Immature natural killer cell (primary cell): ENCODE measurements around the gene CNIH1. TPM values are rescaled to one million over a fixed set of nuclear protein-coding genes. Genes with fewer than 3 reads are reported as not detected.
"Not testable (repeated sequence)": the region's sequence is repeated elsewhere in the genome, so short reads cannot be mapped to it uniquely, and the experiment has no call there.

ENCODE experiments used
- DNase-seq, 3 donors: peaks; one replicate each; pipeline ENCODE4 v3.0.0; 2022; ENCODE audit warnings: mixed read lengths in 1 of 3
- H3K27ac Mint-ChIP-seq, 6 donors: one replicate each; pipeline ENCODE4 v1.8.0; 2020; ENCODE audit warnings: mixed read lengths in 6 of 6, mild to moderate bottlenecking in 5 of 6, inconsistent platforms in 4 of 6, moderate library complexity in 3 of 6
- H3K27me3 Mint-ChIP-seq, 3 donors: one replicate each; pipeline ENCODE4 v1.8.0; 2020 to 2021; ENCODE audit warnings: low read depth in 3 of 3, mild to moderate bottlenecking in 3 of 3, mixed read lengths in 3 of 3, moderate library complexity in 3 of 3, inconsistent platforms in 1 of 3
- H3K36me3 Mint-ChIP-seq, 3 donors: one replicate each; pipeline ENCODE4 v1.8.0; 2020; ENCODE audit warnings: mixed read lengths in 3 of 3, inconsistent platforms in 2 of 3, mild to moderate bottlenecking in 2 of 3
- H3K4me1 Mint-ChIP-seq, 2 donors: one replicate each; pipeline ENCODE4 v1.8.0; 2020; ENCODE audit warnings: inconsistent platforms in 2 of 2, mild to moderate bottlenecking in 2 of 2, mixed read lengths in 2 of 2, moderate library complexity in 1 of 2
- H3K4me3 Mint-ChIP-seq, 5 donors: one replicate each; pipeline ENCODE4 v1.8.0; 2020; ENCODE audit warnings: mild to moderate bottlenecking in 5 of 5, mixed read lengths in 5 of 5, inconsistent platforms in 3 of 5, moderate library complexity in 3 of 5
- H3K9me3 Mint-ChIP-seq, 6 donors: one replicate each; pipeline ENCODE4 v1.8.0; 2020; ENCODE audit warnings: mild to moderate bottlenecking in 6 of 6, mixed read lengths in 6 of 6, inconsistent platforms in 4 of 6, moderate library complexity in 3 of 6
- polyA plus RNA-seq, 3 donors: library from polyadenylated mRNA; unstranded; fragments of 300-500 nt; fragmentation: Illumina TruSeq; gene quantifications; one replicate each; pipeline ENCODE4 v1.2.3, GENCODE V29; 2021

Gene CNIH1
- polyA plus RNA-seq, 3 donors from 2014 or later: 59.7 to 101 (median 61.8) TPM

DNA sequence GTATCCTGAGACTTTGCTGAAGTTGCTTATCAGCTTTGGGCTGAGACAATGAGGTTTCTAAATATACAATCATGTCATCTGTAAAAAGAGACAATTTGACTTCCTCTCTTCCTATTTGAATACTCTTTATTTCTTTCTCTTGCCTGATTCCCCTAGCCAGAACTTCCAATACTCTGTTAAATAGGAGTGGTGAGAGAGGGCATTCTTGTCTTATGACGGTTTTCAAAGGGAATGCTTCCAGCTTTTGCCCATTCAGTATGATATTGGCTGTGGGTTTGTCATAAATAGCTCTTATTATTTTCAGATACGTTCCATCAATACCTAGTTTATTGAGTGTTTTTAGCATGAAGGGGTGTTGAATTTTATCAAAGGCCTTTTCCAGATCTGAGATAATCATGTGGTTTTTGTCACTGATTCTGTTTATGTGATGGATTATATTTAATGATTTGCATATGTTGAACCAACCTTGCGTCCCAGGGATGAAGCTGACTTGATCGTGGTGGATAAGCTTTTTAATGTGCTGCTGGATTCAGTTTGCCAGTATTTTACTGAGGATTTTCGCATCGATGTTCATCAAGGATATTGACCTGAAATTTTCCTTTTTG, 37.7 kb downstream of the CNIH1 start:
- H3K27me3 Mint-ChIP-seq, H3K4me3 Mint-ChIP-seq, H3K9me3 Mint-ChIP-seq, H3K27ac Mint-ChIP-seq, DNase-seq, H3K4me1 Mint-ChIP-seq: not testable (repeated sequence)
- peaks cover 0 to 21% (median 0%) of the 10 kb centered on the region in 3 donors for H3K36me3 Mint-ChIP-seq

DNA sequence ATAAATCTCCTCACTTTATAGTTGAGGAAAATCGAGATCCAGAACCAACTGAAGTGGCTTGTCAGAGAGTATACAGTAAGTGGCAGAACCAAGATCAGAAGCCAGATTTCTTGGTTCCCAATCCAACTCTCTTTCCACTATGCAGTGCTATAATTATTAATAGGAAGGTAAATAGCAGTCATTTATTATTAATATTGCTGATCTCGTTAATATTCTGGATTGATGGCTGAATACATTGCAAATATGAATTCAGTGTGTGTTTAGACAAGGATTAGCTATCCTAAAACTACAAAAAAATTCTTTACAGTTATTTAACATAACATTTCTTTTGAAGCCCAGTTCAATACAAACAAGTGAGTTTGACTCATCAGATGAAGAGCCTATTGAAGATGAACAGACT, 41.6 kb downstream of the CNIH1 start:
- H3K36me3 Mint-ChIP-seq: peaks cover 0 to 7% (median 0%) of the 10 kb centered on the region in 3 donors
- H3K27me3 Mint-ChIP-seq: peaks cover 3 to 8% (median 5%) of the 10 kb centered on the region in 3 donors
- H3K4me1 Mint-ChIP-seq: peaks cover 14 to 19% of the 10 kb centered on the region in 2 donors
- no peak for DNase-seq
- no peak overlapping the region for H3K27ac Mint-ChIP-seq
- H3K4me3 Mint-ChIP-seq: peak overlapping the region in 1 of 5 donors; percentile 38
- no peaks in the 10 kb centered on the region for H3K9me3 Mint-ChIP-seq

DNA sequence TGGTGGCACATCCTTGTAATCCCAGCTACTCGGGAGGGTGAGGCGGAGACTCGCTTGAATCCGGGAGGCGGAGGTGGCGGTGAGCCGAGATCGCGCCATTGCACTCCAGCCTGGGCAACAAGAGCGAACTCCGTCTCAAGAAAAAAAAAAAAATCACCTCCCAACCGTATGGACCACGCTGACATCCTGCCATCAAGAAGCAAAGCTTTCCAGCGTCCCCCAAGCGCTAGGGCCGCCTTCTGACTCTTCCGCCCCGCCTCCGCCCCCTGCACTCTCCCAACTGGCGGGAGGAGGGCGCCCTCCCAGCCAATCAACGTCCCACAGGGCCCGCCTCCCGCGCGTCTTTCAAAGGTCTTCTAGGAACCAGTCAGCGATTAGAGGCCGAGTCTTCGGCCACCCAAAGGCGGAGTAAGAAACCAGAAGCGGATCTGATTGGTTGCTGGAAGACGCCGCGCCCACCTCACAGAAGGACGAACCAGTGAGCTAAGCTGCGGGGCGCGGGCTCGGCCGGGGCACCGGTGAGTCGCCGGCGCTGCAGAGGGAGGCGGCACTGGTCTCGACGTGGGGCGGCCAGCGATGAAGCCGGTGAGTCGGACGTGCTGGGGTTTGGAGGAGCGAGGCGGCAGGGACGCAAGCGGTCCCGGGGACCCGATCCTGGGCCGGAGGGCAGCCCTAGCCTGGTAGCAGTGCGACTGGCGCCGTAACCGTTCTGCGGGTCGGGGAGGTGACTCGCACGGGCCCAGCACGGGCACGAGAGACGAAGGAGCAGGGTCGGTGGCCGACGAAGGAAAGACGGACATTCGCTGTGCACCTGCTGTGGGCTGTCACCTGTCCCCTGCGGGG, 44.5 kb downstream of the CNIH1 start, which contains the start of gene CDKN3:
CDKN3 (plus strand) TSS at position 515 of the 843 bp plus-strand sequence; CDS start at position 577, 62 bp downstream.
- Mint-ChIP-seq H3K4me1 (peaks cover 14 to 19% of the 10 kb centered on the region in 2 donors), H3K4me3 (peak within 1 kb of the TSS; percentile 79 to 93 (median 89)), H3K27ac (peak within 1 kb of the TSS; percentile 29 to 89 (median 74)), H3K36me3 (no peaks in the 10 kb centered on the region), H3K9me3 (no peaks in the 10 kb centered on the region), H3K27me3 (peaks cover 3 to 9% (median 9%) of the 10 kb centered on the region in 3 donors)
- peak; percentile 98 to 99 (median 98) for DNase-seq

DNA sequence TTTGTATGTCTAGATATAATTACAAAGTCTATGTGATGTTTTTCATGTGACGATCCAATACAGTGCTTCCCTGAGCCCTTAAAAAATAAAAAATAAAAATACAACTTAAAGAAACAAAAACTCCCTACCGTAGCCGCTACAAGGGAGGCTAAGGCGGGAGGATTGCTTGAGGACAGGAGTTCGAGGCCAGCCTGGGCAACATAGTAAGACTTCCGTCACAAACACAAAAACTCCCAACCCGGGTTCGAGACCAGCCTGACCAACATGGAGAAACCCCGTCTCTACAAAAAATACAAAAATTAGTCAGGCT, 45.0 kb downstream of the CNIH1 start:
- peaks cover 3 to 10% (median 10%) of the 10 kb centered on the region in 3 donors for H3K27me3 Mint-ChIP-seq
- no peaks in the 10 kb centered on the region for H3K36me3 Mint-ChIP-seq
- H3K4me3 Mint-ChIP-seq: peak overlapping the region; percentile 79 to 93 (median 89)
- DNase-seq: no peak
- H3K9me3 Mint-ChIP-seq: no peaks in the 10 kb centered on the region
- H3K4me1 Mint-ChIP-seq: peaks cover 14 to 19% of the 10 kb centered on the region in 2 donors
- H3K27ac Mint-ChIP-seq: peak overlapping the region; percentile 29 to 89 (median 74)

DNA sequence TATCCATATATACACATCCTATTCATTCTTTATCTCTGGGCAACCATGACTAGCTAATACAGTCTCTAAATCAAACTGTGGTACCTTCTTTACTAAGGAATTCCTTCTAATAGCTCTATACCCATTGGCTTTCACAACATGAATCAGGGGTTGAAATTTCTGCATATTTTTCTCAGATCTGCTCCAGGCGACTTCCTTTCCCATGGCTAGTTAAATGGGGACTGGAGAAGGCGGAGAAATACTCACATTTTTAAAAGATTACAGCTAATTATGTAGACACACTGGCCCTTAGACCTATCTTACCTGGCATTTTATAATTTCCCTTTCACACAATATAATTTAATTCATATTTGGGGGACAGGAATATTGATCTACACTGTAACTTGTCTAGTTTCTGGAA, 45.5 kb downstream of the CNIH1 start:
- Mint-ChIP-seq H3K4me3 (peak overlapping the region in 3 of 5 donors; percentile 11 to 57 (median 33)), H3K4me1 (peaks cover 14 to 19% of the 10 kb centered on the region in 2 donors), H3K36me3 (no peaks in the 10 kb centered on the region), H3K9me3 (no peaks in the 10 kb centered on the region), H3K27ac (no peak overlapping the region), H3K27me3 (peaks cover 3 to 13% (median 10%) of the 10 kb centered on the region in 3 donors)
- DNase-seq: no peak

DNA sequence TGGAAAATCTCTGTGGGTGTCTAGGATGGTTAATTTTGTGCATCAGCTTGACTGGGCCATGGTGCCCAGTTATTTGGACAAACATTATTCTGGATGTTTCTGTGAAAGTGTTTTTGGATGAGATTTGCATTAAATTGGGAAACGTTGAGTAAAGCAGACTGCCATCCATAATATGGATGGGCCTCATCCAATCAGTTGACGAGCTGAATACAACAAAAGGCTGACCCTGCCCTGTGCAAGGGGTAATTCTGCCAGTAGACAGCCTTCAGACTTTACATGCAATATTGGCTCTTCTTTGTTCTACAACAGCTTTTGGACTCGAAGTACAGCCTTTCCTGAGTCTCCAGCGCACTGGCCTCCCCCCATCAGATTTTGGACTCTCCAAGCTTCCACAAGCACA, 45.9 kb downstream of the CNIH1 start:
- Mint-ChIP-seq H3K27me3 (peaks cover 3 to 13% (median 10%) of the 10 kb centered on the region in 3 donors), H3K27ac (no peak overlapping the region), H3K4me1 (peaks cover 14 to 19% of the 10 kb centered on the region in 2 donors), H3K4me3 (peak overlapping the region in 1 of 5 donors; percentile 25), H3K36me3 (no peaks in the 10 kb centered on the region), H3K9me3 (no peaks in the 10 kb centered on the region)
- no peak for DNase-seq

DNA sequence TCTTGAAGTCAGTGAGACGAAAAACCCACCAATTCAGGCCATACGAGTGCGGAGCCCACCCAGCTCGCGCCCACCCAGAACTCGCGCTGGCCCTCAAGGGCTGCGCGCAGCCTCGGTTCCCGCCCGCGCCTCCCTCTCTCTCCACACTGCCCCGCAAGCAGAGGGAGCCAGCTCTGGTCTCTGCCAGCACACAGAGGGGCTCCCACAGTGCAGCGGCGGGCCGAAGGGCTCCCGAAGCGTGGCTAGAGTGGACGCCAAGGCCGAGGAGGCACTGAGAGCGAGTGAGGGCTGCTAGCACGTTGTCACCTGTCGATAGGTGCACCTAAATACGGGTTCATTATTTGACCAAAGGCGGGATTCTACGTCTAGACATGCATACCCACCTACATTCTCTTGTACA, 46.6 kb downstream of the CNIH1 start:
- Mint-ChIP-seq H3K36me3 (no peaks in the 10 kb centered on the region), H3K9me3 (no peaks in the 10 kb centered on the region), H3K27me3 (peaks cover 3 to 13% (median 10%) of the 10 kb centered on the region in 3 donors), H3K4me3 (no peak overlapping the region), H3K27ac (no peak overlapping the region), H3K4me1 (peaks cover 14 to 19% of the 10 kb centered on the region in 2 donors)
- DNase-seq: no peak

DNA sequence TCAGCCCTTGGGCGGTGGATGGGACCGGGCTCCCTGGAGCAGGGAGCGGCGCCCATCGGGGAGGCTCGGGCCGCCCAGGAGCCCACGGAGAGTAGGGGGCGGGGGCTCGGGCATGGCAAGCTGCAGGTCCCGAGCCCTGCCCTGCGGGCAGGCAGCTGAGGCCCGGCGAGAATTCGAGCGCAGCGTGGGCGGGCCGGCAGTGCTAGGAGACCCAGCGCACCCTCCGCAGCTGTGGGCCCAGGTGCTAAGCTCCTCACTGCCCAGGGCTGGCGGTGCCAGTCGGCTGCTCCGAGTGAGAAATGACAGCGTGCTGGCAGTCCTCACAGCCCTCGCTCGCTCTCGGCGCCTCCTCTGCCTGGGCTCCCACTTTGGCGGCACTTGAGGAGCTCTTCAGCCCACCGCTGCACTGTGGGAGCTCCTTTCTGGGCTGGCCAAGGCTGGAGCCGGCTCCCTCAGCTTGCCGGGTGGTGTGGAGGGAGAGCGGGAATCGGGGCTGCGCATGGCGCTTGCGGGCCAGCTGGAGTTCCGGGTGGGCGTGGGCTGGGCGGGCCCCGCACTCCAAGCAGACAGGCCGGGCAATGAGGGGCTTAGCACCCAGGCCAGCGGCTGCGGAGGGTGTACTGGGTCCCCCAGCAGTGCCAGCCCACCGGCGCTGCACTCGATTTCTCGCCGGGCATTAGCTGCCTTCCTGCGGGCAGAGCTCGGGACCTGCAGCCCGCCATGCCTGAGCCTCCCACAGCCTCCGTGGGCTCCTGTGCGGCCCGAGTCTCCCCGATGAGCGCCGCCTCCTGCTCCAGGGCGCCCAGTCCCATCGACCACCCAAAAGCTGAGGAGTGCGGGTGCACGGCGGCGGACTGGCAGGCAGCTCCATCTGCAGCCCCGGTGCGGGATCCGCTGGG, 47.9 kb downstream of the CNIH1 start:
- Mint-ChIP-seq H3K27me3 (peaks cover 3 to 13% (median 12%) of the 10 kb centered on the region in 3 donors), H3K4me1 (peaks cover 14 to 16% of the 10 kb centered on the region in 2 donors)
- not testable (repeated sequence) for H3K27ac Mint-ChIP-seq, H3K36me3 Mint-ChIP-seq, H3K4me3 Mint-ChIP-seq, H3K9me3 Mint-ChIP-seq, DNase-seq

DNA sequence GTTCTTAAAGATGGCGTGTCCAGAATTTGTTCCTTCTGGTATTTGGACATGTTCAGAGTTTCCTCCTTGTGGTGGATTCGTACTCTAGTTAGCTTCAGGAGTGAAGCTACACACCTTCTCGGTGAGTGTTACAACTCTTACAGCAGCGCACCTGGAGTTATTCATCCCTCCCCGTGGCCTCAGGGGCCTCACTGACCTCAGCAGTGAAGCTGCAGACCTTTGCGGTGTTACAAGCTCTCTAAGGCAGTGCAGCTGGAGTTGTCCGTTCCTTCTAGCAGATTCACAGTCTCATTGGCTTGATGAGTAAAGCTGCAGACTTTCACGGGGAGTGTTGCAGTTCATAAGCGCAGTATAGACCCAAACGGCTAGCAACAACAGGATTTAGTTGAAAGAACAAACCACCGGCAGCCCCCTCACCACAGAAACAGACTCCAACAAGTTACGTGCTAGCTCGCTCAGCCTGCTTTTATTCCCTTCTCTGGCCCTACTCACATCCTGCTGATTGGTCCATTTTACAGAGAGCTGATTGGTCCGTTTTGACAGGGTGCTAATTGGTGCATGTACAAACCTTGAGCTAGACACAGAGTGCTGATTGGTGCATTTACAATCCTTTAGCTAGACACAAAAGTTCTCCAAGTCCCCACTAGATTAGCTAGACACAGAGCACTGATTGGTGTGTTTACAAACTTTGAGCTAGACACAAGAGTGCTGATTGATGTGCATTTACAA, 48.9 kb downstream of the CNIH1 start:
- Mint-ChIP-seq H3K36me3 (no peaks in the 10 kb centered on the region), H3K4me1 (peaks cover 8% of the 10 kb centered on the region in 2 donors), H3K27ac (no peak overlapping the region), H3K4me3 (no peak overlapping the region), H3K27me3 (peaks cover 3 to 21% (median 12%) of the 10 kb centered on the region in 3 donors), H3K9me3 (no peaks in the 10 kb centered on the region)
- no peak for DNase-seq

DNA sequence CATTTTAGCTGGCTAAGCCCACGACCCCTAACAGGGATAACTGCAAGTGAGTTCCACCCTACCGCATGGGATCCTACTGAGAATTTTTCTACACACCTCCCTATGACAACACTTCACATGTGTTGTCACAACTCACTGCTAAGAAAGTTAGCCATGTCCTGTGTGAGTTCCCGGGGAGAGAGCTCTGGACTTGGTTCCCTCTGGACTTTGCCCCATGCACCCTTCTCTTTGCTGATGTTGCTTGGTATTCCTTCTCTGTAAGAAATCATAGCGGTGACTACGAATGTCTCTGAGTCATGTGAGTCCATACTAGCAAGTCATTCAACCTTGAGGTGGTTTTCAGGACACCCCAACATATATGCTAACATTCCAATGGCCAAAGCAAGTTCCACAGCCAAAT, 53.8 kb downstream of the CNIH1 start:
- Mint-ChIP-seq H3K27me3 (peaks cover 4 to 14% (median 5%) of the 10 kb centered on the region in 3 donors), H3K36me3 (no peaks in the 10 kb centered on the region), H3K27ac (no peak overlapping the region), H3K9me3 (no peaks in the 10 kb centered on the region), H3K4me1 (no peaks in the 10 kb centered on the region), H3K4me3 (no peak overlapping the region)
- DNase-seq: no peak

DNA sequence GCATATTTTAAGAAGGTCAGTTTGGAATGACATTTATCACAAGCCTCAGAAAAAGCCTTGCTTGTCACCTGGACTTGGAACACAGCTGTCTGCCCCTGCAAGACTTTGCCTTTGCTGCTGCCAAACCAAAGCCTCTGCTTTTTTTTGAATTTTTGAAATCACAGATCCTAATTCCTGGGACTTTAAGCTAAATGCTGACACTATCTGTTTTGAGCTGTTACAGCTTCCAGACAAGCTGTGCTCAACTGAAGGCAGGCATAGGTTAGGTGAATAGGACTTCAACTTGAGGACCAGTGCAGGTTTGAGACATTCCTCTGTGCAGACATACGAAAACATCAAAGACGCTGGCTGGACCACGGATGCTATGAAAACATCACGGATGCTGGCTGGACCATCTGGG, 55.6 kb downstream of the CNIH1 start:
- H3K36me3 Mint-ChIP-seq: no peaks in the 10 kb centered on the region
- H3K27me3 Mint-ChIP-seq: peaks cover 2 to 10% (median 5%) of the 10 kb centered on the region in 3 donors
- H3K9me3 Mint-ChIP-seq: no peaks in the 10 kb centered on the region
- no peak for DNase-seq
- H3K4me1 Mint-ChIP-seq: no peaks in the 10 kb centered on the region
- H3K4me3 Mint-ChIP-seq: no peak overlapping the region
- no peak overlapping the region for H3K27ac Mint-ChIP-seq

DNA sequence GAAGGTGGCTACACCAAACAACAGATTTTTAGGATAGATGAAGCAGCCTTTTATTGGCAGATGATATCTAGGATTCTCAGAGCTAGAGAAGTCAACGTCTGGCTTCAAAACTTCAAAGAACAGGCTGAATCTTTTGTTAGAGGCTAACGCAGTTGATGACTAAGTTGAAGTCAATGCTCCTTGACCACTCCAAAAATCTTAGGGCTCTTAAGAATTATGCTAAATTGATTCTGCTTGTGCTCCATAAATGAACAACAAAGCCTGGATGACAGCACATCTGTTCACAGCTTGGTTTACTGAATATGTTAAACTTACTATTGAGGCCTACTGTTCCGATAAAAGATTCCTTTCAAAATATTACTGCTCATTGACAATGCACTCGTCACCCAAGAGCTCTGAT, 57.3 kb downstream of the CNIH1 start:
- Mint-ChIP-seq H3K27me3 (peaks cover 2 to 15% (median 8%) of the 10 kb centered on the region in 3 donors), H3K4me3 (no peak overlapping the region), H3K27ac (no peak overlapping the region), H3K36me3 (no peaks in the 10 kb centered on the region), H3K9me3 (no peaks in the 10 kb centered on the region), H3K4me1 (no peaks in the 10 kb centered on the region)
- no peak for DNase-seq

DNA sequence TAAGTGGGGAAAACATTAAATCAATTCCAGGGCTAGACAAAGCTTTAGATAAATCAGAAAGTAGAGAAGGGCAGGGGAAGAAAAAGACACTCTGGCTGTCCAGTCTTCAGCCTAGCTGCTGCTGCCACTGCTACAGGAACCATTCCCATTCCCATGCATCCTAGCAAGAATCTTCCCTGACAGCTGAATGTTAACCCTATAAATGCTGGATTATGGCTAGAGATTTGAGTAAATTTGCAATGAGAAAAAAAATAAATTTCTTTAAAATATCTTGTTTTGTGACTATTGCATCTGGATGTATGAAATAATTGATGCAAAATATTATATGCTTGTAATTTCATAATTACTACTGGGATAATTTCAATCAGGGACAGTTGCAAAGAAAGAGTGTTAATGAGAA, 59.4 kb downstream of the CNIH1 start:
- Mint-ChIP-seq H3K27ac (no peak overlapping the region), H3K27me3 (peaks cover 1 to 16% (median 5%) of the 10 kb centered on the region in 3 donors), H3K4me1 (no peaks in the 10 kb centered on the region), H3K36me3 (no peaks in the 10 kb centered on the region), H3K4me3 (no peak overlapping the region), H3K9me3 (no peaks in the 10 kb centered on the region)
- DNase-seq: no peak
